SK-N-MC (cell line): ENCODE data around the gene S100A4.

Experiments
- DNase-seq: peaks from one replicate; pipeline ENCODE4 v3.0.0-alpha.2; 2011; ENCODE audit warnings: low read depth, low spot score
- H3K27ac ChIP-seq: fragments of 200-600 bp; sonication (generic); 2 replicates; pipeline ENCODE4 v1.5.1; 2016; ENCODE audit warnings: mixed run types
- H3K36me3 ChIP-seq: fragments of 200-600 bp; sonication (generic); 2 replicates; pipeline ENCODE4 v1.6.1; 2017; ENCODE audit warnings: antibody characterized with exemption, low read length, mixed read lengths; ENCODE audit not compliant: insufficient read depth
- H3K4me3 ChIP-seq: fragments of 200-600 bp; sonication (generic); 2 replicates; pipeline ENCODE4 v1.5.1; 2016
- H3K9ac ChIP-seq: fragments of 200-600 bp; sonication (generic); 2 replicates; pipeline ENCODE4 v1.8.0; 2017; ENCODE audit warnings: mixed run types, mixed read lengths; ENCODE audit not compliant: insufficient read length
- H3K9me3 ChIP-seq: fragments of 200-600 bp; sonication (generic); 2 replicates; pipeline ENCODE4 v1.6.1; 2017; ENCODE audit warnings: low read depth, mild to moderate bottlenecking, antibody characterized with exemption, low read length, moderate library complexity, mixed read lengths
- EZH2 ChIP-seq: fragments of 200-600 bp; sonication (generic); IDR thresholded peaks from one replicate; pipeline ENCODE4 v1.6.1; 2017; ENCODE audit warnings: antibody characterized with exemption
- FOXP2 ChIP-seq: optimal IDR thresholded peaks from 2 replicates; pipeline ENCODE3; 2011; ENCODE audit warnings: mild to moderate bottlenecking, moderate library complexity; ENCODE audit not compliant: insufficient read depth; ENCODE audit errors: extremely low read length, control extremely low read depth
- POLR2AphosphoS5 ChIP-seq: IDR thresholded peaks from 2 replicates; pipeline ENCODE4 v1.6.1; 2012; ENCODE audit warnings: mild to moderate bottlenecking, low read depth, low read length, borderline replicate concordance

Gene S100A4

DNA sequence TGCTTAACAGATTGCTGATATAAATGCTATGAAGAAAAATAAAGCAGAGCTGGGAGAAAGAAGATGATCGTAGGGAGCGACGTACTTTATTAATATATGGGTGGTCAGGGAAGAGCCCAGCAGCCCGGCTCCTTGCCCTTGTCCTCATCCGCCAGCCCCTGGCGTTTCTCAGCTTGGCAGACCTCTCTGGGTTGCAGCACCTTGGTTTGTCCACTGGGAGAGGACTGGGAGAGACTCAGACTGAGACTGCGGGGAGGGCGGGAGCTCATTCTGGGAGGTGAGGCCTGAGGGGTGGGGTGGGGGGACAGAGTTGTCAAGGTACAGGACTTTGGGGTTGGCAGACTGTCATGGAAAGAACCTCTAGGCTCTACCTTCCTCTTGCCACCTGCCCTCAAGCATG lies 6.7 kb upstream of the S100A4 start:
- no peak for DNase-seq
- no peak overlapping the region for H3K9ac ChIP-seq

DNA sequence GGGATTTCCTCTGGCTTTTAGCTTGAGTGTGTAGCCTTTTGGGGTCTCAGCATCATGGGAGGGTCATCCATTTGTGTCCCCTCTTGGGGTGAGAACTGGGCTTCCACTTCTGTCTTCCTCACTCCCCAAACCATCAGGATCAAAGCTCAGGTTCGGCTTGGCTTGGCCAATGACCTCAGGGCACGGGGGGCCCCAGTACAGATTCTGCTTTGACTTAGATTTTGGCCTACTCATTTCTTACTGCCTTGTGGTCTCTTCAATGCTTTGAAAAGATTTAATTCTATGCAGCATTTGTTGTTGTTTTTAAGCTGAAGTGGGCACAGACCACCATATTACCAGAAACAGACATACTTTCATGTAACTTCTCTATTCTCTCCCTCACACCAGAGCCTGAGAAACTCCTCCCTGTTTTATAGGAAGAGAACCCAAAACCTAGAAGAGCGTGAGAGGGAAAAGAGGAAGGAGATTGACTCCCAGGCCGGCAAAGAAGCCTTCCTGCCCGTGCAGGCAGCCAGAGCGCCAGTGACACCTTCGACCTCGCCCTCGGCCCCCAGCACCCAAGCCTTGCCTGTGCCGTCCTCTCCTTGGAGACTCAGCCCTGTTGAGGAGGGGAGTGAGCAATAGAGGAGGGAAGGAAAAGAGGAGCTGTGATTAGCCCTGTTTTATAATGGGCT lies 5.4 kb upstream of the S100A4 start:
- no peaks in the 10 kb centered on the region for H3K36me3 ChIP-seq
- TF ChIP-seq POLR2AphosphoS5 (no peak), FOXP2 (no peak), EZH2 (no peak)
- no peaks in the 10 kb centered on the region for H3K9me3 ChIP-seq
- DNase-seq = no peak
- H3K4me3 ChIP-seq = no peak overlapping the region
- no peak overlapping the region for H3K9ac ChIP-seq
- H3K27ac ChIP-seq = no peak overlapping the region

More for the DNA sequence above, 6.7 kb upstream of the S100A4 start:
- H3K27ac ChIP-seq = no peak overlapping the region
- TF ChIP-seq POLR2AphosphoS5 (no peak), EZH2 (no peak)
- no peak overlapping the region for H3K4me3 ChIP-seq
- H3K9me3 ChIP-seq = no peaks in the 10 kb centered on the region
- H3K36me3 ChIP-seq = no peaks in the 10 kb centered on the region

DNA sequence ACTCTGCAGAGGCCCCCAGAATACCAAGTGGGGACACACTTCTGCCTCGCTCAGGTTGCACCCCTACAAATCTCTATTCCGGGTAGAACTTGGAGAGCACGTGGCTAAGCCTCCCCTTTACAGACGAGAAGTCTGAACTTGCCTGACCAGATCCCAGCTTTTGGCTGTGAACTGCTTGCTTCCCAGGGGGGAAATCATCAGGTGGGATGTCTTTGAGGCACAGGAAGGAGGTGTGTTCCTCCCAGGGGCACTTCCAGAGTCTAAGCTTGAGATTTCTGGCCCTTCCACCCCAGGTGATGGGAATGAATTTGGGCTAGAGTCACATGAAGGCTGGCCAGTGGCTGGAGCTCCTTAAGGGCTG lies 4.8 kb upstream of the S100A4 start:
- TF ChIP-seq FOXP2 (no peak), POLR2AphosphoS5 (no peak), EZH2 (no peak)
- no peak overlapping the region for H3K27ac ChIP-seq
- no peaks in the 10 kb centered on the region for H3K36me3 ChIP-seq
- no peak overlapping the region for H3K4me3 ChIP-seq
- H3K9me3 ChIP-seq = no peaks in the 10 kb centered on the region
- DNase-seq = no peak
- no peak overlapping the region for H3K9ac ChIP-seq

DNA sequence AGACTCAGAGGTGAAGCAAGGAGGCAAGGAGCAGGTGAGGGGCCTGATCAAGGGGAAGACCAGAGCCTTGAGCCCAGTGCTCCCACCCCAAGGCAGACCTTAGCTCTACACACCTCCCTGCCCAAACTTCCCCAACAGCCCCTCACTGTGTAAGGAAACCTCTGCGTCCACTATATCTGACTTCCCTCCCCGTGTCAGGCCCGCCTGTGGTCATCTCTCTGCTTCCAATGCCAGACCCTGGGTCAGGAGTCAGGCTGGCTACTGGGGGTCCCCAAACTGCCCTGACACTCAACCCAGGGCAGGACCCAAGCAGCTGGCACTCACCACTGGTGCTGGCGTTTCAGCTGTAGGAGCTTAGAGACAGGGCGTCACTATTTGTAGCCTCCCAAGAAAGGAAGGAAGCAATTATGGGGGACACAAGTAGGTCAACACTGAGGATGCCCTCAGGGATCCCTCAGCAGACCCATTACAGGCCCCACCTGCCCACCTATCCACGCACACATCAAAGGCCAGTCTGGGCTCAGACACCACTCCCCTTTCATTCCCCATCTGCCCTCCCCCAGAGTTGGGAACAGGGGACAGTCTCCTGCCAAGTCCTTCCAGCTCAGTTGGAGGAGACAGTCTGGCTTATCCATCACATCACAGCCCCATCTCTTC lies 4.3 kb upstream of the S100A4 start:
- Histone ChIP-seq H3K4me3 (no peak overlapping the region), H3K36me3 (no peaks in the 10 kb centered on the region), H3K9ac (no peak overlapping the region), H3K27ac (no peak overlapping the region), H3K9me3 (no peaks in the 10 kb centered on the region)
- TF ChIP-seq EZH2 (no peak), FOXP2 (no peak), POLR2AphosphoS5 (no peak)
- no peak for DNase-seq

DNA sequence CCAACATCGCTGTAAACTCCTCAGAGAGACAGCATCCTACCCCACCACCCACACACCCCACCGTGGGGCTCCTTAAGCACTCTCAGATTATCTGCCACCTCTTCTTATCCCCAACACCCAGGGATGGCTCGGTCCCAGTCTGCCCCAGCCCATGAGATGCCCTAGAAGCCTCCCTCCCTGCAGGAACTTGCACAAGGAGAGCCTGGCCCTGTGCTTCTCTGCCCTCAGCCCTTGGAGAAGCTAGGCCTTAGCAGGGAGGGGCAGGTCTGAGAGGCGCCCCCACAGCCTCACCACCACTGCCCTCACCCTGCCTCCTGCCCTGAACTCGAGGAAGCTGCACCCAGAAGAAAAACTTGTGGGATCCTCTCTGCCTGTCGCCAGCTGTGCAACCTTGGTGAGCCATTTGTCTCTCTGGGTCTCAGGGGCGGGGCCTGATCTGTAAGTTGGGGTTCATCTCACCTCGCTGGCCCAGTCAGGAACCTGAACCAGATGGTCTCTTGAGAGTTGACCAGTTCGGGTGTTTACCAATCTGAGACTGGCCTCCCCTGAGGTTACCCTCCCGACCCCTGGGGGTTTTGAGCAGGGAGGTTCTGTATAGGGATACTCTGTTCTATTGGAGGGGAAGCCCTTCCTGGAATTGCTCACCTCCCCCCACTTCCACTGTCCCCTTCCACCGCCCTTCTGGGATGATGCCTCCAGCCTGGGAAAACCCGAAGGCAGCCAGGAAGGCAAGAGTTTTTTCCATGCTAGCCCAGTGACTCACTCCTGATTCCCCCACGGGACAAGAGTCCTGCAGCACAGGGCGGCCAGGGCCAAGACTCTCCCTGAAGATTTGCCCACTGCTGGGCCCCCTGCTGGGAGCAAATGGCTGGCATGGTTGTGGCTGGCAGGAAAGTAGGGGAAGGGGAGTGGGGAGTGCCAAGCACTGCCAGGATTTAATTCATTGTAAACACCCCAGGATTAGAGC lies 3.4 kb upstream of the S100A4 start, which contains the start of gene S100A3:
S100A3 (minus strand) TSS at position 537 of the 967 bp plus-strand sequence. CDS start 773 bp downstream, outside the sequence.
- H3K9me3 ChIP-seq = no peaks in the 10 kb centered on the region
- H3K4me3 ChIP-seq = no peak within 1 kb of the TSS
- TF ChIP-seq POLR2AphosphoS5 (no peak), EZH2 (no peak), FOXP2 (no peak)
- no peak within 1 kb of the TSS for H3K27ac ChIP-seq
- no peak for DNase-seq
- no peaks in the 10 kb centered on the region for H3K36me3 ChIP-seq
- H3K9ac ChIP-seq = no peak within 1 kb of the TSS

DNA sequence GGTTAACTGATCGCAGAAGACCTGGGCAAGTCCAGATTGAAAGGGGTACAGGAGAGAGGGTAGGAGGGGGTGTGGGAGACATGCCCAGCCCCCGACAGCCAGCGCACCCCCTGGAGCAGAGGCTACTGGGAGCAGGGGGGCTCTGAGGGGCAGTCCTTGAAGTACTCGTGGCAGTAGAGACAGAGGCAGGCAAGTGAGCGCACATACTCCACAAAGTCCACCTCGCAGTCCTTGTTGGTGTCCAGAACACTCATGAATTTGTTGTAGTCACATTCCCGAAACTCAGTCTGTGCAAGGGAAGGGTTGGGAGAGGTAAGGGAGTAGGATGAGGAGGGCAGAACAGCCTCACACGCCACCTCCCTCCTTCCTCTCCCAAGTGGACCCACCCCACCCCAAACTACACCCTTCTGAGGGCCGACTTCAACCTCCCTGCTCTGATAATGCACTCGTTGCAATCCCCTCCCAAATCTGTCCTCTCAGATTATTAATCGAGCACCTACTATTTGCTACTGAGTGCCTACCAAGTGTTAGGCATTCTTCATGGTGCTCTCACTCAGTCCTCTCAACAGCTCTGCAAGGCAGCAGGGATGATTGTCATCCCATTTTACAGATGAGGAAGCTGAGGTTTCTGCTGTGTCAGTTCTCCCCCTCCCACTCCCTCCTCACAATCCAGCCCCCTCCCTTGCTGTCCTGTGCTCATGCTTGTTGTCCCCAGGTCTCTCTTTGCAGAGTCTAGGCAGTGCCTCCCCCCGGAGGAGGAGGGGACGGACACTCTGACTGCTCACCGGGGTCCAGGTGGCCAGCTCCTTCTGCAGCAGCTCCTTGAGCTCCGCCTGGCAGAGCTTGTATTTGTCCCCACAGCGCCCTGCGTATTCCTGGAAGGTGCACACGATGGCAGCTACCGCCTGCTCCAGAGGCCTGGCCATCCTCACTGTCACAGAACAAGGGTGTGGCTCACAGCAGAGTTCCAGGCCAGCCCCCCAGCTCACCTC lies 2.2 kb upstream of the S100A4 start:
- no peaks in the 10 kb centered on the region for H3K36me3 ChIP-seq
- no peak overlapping the region for H3K9ac ChIP-seq
- peak overlapping the region; percentile 44 for H3K4me3 ChIP-seq
- DNase-seq = no peak
- TF ChIP-seq FOXP2 (no peak), EZH2 (no peak), POLR2AphosphoS5 (no peak)
- peak overlapping the region; percentile 83 for H3K27ac ChIP-seq
- H3K9me3 ChIP-seq = no peaks in the 10 kb centered on the region

DNA sequence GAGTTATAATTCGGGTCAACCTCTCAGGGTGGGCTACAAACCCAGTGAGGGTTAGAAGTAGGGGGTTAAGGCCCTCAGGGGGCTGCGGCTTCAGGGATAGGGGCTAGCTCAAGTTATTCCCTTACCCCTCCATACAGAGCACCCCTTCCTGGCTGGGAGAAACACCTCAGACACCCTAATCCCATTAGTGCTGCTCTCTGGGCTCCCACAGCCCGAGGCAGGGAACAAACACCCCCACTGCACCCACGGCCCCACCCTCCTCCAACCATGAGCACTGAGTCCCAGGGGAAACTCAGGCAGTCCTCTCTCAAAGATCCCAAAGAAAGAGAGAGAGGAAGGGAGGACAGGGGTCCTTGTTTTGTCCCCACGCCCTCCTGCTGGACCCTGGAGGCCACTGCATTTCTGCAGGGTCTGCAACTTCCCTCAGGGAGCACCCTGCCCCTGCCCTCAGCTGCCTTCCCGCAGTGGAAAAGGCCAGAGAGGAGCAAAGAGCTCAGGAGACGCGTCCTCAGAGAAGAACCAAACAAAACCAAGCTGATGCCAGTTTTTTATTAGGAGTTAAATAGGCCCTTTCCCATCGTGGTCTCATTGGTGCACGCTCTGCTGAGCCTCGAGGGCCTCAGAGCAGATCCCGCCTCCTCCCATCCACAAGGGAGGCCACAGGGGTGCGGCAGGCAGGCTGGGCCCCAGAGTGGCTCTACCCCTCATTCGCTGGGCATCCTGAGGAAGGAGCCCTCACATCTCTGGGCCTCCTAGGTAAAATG lies 1.4 kb upstream of the S100A4 start:
- no peaks in the 10 kb centered on the region for H3K36me3 ChIP-seq
- H3K27ac ChIP-seq = peak overlapping the region; percentile 83
- H3K4me3 ChIP-seq = peak overlapping the region; percentile 44
- TF ChIP-seq POLR2AphosphoS5 = peak; percentile 71; the same call in 1 of the 2 replicates
- no peak for TF ChIP-seq EZH2
- TF ChIP-seq FOXP2 = no peak
- H3K9ac ChIP-seq = peak overlapping the region; percentile 2
- no peaks in the 10 kb centered on the region for H3K9me3 ChIP-seq
- DNase-seq = peak; percentile 44
